VCaP (cell line): ENCODE data around the gene CBFA2T3.

ENCODE experiments used
- H3K27ac ChIP-seq: fragments of 450-650 bp; 2 replicates; pipeline ENCODE4 v1.5.1; 2017
- TF ChIP-seq, protein P1 (sequence below): fragments of 450-650 bp; conservative IDR thresholded peaks from 2 replicates; pipeline ENCODE4 v1.5.1; 2017; ENCODE audit warnings: mild to moderate bottlenecking, moderate library complexity

Gene CBFA2T3

DNA sequence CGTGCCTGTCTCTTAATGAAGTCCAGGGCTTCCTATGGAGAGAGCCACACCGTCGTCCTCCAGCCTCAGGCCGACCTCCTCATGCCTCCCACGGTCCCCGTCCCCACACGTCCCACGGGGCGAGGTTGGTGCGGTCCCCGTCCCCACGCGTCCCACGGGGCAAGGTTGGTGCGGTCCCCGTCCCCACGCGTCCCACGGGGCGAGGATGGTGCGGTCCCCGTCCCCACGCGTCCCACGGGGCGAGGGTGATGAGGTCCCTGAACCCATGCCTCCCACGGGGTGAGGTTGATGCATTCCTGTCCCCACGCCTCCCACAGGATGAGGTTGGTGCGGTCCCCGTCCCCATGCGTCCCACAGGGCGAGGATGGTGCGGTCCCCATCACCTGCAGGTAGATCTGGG, 141.2 kb downstream of the CBFA2T3 start:
- no peak overlapping the region for H3K27ac ChIP-seq
- TF ChIP-seq, protein P1, sequence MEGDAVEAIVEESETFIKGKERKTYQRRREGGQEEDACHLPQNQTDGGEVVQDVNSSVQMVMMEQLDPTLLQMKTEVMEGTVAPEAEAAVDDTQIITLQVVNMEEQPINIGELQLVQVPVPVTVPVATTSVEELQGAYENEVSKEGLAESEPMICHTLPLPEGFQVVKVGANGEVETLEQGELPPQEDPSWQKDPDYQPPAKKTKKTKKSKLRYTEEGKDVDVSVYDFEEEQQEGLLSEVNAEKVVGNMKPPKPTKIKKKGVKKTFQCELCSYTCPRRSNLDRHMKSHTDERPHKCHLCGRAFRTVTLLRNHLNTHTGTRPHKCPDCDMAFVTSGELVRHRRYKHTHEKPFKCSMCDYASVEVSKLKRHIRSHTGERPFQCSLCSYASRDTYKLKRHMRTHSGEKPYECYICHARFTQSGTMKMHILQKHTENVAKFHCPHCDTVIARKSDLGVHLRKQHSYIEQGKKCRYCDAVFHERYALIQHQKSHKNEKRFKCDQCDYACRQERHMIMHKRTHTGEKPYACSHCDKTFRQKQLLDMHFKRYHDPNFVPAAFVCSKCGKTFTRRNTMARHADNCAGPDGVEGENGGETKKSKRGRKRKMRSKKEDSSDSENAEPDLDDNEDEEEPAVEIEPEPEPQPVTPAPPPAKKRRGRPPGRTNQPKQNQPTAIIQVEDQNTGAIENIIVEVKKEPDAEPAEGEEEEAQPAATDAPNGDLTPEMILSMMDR, result no peak

DNA sequence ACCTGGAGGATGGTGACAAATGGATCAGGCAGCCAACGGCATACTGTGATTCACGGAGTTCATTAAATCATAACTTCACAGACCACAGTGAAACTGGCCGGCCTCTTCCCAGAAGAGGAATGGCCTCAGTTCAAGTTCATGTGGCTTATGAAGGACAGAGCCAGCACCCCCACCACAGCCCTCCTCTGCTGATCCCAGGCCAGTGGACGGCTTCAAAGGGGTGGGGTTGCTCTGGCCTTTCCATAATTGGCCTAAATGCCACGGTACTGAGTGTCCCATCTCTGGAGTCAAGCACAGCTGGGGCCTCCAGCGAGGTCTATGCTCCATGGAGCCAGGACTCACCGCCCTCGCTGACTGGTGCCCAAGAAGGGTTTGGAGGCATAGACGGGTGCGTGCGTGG, 141.6 kb downstream of the CBFA2T3 start:
- TF ChIP-seq, protein P1, result no peak
- H3K27ac ChIP-seq, result no peak overlapping the region

DNA sequence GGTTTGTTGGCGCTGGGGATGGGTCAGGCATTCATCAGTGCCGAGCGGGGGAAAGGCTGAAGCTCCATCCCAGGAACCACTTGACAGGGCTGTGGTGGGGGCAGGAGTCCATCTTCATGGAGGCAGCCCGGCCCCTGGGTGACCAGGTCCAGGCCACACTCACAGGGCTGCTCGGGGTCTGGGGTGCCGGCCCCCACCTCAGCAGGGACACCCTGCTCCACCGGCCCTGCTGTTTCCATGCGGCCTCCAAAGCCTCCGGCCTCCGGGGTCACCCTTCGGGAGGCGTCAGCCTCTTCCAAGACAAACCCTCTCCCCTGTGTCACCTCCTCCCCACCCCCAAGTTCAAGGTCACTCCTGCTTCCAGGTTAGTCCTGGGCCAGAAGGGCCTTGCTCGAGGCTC, 142.3 kb downstream of the CBFA2T3 start:
- H3K27ac ChIP-seq, result no peak overlapping the region
- TF ChIP-seq, protein P1, result no peak

DNA sequence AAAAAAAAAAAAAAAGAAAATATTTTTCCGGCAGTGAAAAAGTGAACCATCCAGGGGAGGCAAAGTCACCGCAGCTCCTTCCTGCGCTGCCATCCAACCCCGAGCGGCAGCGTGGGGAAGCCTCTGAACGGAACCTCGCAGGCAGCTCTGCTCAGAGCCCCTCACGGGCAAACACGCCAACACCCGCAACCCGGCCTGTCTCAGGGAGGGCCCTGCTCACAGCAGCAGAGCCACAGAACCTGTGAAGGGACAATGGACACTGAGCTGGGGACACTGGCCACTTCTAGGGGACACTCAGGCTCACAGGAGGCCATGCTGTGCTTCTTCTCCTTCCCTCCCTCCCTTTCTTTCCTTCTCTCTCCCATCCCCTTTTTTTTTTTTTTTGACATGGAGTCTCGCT, 143.9 kb downstream of the CBFA2T3 start:
- no peak overlapping the region for H3K27ac ChIP-seq
- TF ChIP-seq, protein P1, result no peak

DNA sequence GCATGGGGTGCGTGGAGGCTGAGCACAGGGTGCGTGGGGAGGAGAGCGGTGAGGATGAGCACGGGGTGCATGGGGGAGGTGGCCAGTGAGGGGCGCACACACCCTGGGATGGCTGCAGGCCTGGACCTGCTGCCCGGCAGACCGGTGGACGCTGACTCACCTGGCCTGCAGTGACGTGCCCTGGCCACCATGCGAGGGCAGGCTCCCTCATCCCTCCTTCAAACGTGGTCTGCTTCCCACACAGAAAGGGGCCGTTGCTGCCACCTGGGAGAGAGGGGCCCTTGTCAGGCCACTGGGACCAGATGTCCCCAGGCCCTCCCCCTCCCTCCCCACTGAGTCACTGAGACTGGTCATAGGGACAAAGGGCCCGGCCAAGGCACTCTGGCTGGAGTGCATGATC, 145.2 kb downstream of the CBFA2T3 start:
- TF ChIP-seq, protein P1, result no peak
- H3K27ac ChIP-seq, result no peak overlapping the region

DNA sequence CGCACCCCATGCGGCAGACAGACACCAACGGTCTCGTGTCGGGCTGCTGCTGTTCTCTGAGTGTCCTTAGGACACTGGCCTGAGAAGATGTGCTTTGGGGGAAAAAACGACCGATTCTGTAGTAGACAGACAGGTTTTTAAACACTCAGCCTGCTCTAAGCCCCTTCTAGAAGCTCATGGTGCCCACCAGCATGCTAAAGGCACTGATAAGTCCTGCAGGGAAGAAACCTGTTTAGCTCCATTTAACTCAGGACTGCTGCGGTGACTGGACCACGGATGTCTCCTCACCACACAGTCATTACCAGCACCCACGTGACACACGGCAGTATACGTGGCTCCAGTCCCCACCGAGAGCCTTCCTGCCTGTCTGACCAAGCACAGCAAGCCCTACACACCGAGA, 146.2 kb downstream of the CBFA2T3 start:
- TF ChIP-seq, protein P1, result no peak
- H3K27ac ChIP-seq, result no peak overlapping the region

DNA sequence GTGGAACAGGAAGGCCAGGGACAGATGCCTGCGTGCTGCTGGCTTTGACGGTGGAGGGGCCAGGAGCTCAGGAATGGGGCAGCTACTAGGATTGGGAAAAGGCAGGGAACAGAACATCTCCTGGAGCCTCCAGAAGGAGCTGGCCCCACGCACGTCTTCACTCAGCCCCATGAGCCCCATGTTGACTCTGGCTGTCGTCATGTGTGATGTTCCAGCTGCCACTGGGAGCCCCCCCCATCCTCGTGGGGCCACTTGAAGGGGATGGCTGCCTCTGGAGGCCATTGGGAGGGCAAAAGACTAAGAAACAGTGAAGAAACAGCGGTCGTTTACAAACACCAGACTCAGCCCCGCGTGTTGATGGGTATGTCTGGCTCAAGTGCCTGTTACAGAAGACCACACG, 146.7 kb downstream of the CBFA2T3 start:
- TF ChIP-seq, protein P1, result no peak
- H3K27ac ChIP-seq, result no peak overlapping the region

DNA sequence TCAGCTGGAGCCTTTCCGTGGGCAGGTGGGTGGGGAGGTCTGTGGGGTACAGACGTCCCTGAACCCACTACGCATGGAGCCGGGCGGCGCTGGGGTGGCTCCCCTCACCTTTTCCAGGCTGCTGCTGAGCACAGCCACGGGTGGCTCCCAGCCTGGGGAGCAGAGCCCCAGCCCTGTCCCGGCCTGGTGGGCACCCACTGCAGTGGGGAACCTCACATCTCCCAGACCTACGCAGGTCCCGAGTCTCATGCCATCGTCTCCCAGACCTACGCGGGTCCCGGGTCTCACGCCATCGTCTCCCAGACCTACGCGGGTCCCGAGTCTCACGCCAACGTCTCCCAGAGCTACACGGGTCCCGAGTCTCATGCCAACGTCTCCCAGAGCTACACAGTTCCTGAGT, 148.3 kb downstream of the CBFA2T3 start:
- TF ChIP-seq, protein P1, result no peak
- H3K27ac ChIP-seq, result no peak overlapping the region
